CD4-positive, alpha-beta T cell (primary cell): ENCODE measurements around the gene ZNF200. TPM values are rescaled to one million over a fixed set of nuclear protein-coding genes. Genes with fewer than 3 reads are reported as not detected.

Source experiments
- ATAC-seq: fragments of 200-7000 bp; cut with Tn5 transposase; one replicate; pipeline ENCODE4 v1.10.0; 2022; ENCODE audit warnings: mild to moderate bottlenecking; ENCODE audit not compliant: poor library complexity
- CTCF ChIA-PET: fragments of 350-600 bp; sonication (Branson Sonifier 250); formaldehyde crosslinking; loops from one replicate; lab custom pipeline; 2021; ENCODE audit warnings: antibody characterized with exemption, inconsistent platforms; lab: Charles Lee
- POLR2A ChIA-PET: fragments of 350-600 bp; sonication (Branson Sonifier 250); formaldehyde crosslinking; loops from one replicate; lab custom pipeline; 2021; ENCODE audit warnings: antibody characterized with exemption, inconsistent platforms; lab: Charles Lee
- DNase-seq, 14 experiments: peaks; one replicate each; pipeline ENCODE4 v3.0.0-alpha.2; 2013 to 2020; ENCODE audit warnings: mixed read lengths in 2 of 14
- H3K27ac ChIP-seq, 2 donors: one replicate each; pipeline versions ENCODE4 v1.5.1 to v1.7.0; 2013; ENCODE audit warnings: low read length in 2 of 2, low read depth in 1 of 2, mild to moderate bottlenecking in 1 of 2
- H3K27me3 ChIP-seq, 2 experiments: 1 replicate in 1 of 2; 2 replicates in 1 of 2; pipeline versions ENCODE4 v1.6.1 to v1.7.0; 2013; ENCODE audit warnings: low read length in 2 of 2, control low read depth in 1 of 2, mild to moderate bottlenecking in 1 of 2, moderate library complexity in 1 of 2; ENCODE audit not compliant: insufficient read depth in 2 of 2, control insufficient read depth in 1 of 2
- H3K36me3 ChIP-seq: one replicate; pipeline ENCODE4 v1.6.1; 2013; ENCODE audit warnings: low read length, control low read depth; ENCODE audit not compliant: insufficient read depth
- H3K4me1 ChIP-seq: one replicate; pipeline ENCODE4 v1.6.1; 2013; ENCODE audit warnings: low read length, control low read depth; ENCODE audit not compliant: insufficient read depth
- H3K4me3 ChIP-seq: one replicate; pipeline ENCODE4 v1.5.1; 2013; ENCODE audit warnings: mild to moderate bottlenecking, low read length, moderate library complexity
- H3K9me3 ChIP-seq, 2 experiments: 1 replicate in 1 of 2; 2 replicates in 1 of 2; pipeline versions ENCODE4 v1.6.1 to v1.7.0; 2013; ENCODE audit warnings: low read length in 2 of 2, mild to moderate bottlenecking in 2 of 2, control low read depth in 1 of 2, moderate library complexity in 1 of 2; ENCODE audit not compliant: control insufficient read depth in 1 of 2, insufficient read depth in 1 of 2
- H3K27ac Mint-ChIP-seq: one replicate; pipeline ENCODE4 v1.8.0; 2020; ENCODE audit warnings: mixed read lengths
- H3K27me3 Mint-ChIP-seq: one replicate; pipeline ENCODE4 v1.8.0; 2021; ENCODE audit warnings: mixed read lengths
- H3K36me3 Mint-ChIP-seq: one replicate; pipeline ENCODE4 v1.8.0; 2021; ENCODE audit warnings: low read depth, mixed read lengths
- H3K4me1 Mint-ChIP-seq: one replicate; pipeline ENCODE4 v1.8.0; 2021; ENCODE audit warnings: low read depth, mixed read lengths
- H3K4me3 Mint-ChIP-seq: one replicate; pipeline ENCODE4 v1.8.0; 2020; ENCODE audit warnings: mild to moderate bottlenecking, mixed read lengths
- H3K9me3 Mint-ChIP-seq: one replicate; pipeline ENCODE4 v1.8.0; 2020; ENCODE audit warnings: mixed read lengths
- CTCF ChIP-seq: fragments of 200-600 bp; IDR thresholded peaks from one replicate; pipeline ENCODE4 v1.8.0; 2022; ENCODE audit warnings: antibody characterized with exemption, mild to moderate bottlenecking
- intact Hi-C, 2 experiments: fragments of 100-400 bp; cut with DNase I in 1 of 2; cut with micrococcal nuclease in 1 of 2; formaldehyde crosslinking; loops; one replicate each; pipeline versions ENCODE4 v1.15.1 to v1.9.0; 2023 to 2025; cut with DNase I, micrococcal nuclease
- total RNA-seq, 174 experiments: library from RNA in 2 of 174; stranded (reverse) in 2 of 174; gene quantifications; one replicate each; pipeline ENCODE4 v1.2.3 and lab custom pipeline; 2021 to 2026

ZNF200 gene
- total RNA-seq, 2 experiments from 2014 or later, result 7.0 to 7.2 TPM

GRCh38 chr16:3234543-3234856 lies 458 bp downstream of the ZNF200 start:
- Histone ChIP-seq H3K4me1 (peaks cover 27% of the 10 kb centered on the region), H3K36me3 (peaks cover 42% of the 10 kb centered on the region), H3K9me3 (peaks cover 14% of the 10 kb centered on the region in 2 experiments), H3K27me3 (no peaks in the 10 kb centered on the region), H3K4me3 (peak overlapping the region; percentile 98), H3K27ac (peak overlapping the region; percentile 88 to 97)
- H3K27me3 Mint-ChIP-seq, result no peaks in the 10 kb centered on the region
- POLR2A ChIA-PET, result interaction anchor here (0.5 to 3.7 kb wide), 14 partner anchors 9 to 167 kb away, joined by 3 to 20 read pairs (median 4); partner anchors contain the start of genes OR1F1, ZNF174, ZNF263 and ZSCAN32
- peak overlapping the region; percentile 94 for H3K27ac Mint-ChIP-seq
- H3K36me3 Mint-ChIP-seq, result peaks cover 71% of the 10 kb centered on the region
- ATAC-seq (no peak), DNase-seq (no peak)
- H3K4me1 Mint-ChIP-seq, result peaks cover 50% of the 10 kb centered on the region
- H3K4me3 Mint-ChIP-seq, result peak overlapping the region; percentile 94
- no peak for TF ChIP-seq CTCF
- intact Hi-C loops, result loop anchor here (2.0 to 5.0 kb wide), 2 partner anchors 30 to 47 kb away; partner anchors contain the start of gene OR1F1 (in 1 of the 2)
- H3K9me3 Mint-ChIP-seq, result peaks cover 8% of the 10 kb centered on the region
- CTCF ChIA-PET, result interaction anchor here (1.1 to 1.5 kb wide), 2 partner anchors 70 to 223 kb away, joined by 3 to 5 read pairs; no protein-coding TSS in a partner anchor

DNA sequence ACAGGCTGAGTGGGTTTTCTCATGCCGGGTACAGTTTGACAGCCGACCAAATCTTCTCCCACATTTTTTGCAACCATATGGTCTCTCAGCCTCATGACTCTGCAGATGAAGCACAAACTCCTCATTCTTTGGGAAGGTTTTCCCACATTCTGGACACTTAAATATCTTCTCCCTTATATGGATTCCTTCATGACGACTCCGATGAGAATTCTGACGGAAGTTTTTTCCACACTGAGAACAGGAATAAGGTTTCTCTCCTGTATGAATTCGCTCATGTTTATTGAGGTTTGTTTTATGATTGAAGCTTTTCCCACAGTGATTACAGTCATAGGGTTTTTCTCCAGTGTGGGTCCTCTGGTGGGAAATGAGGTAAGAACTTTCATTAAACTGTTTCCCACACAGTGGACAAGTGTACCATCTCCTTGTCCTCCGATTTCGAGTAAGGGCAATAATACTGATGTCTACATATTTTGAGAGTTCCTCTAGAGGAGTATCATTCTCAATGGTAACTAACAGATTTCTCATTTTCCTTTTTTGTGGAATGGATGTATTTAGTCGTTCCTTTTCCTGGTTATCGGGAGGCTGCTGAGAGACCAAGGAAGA lies 10.9 kb downstream of the ZNF200 start:
- no peak overlapping the region for H3K4me3 Mint-ChIP-seq

GRCh38 chr16:3220839-3221238 lies 14.1 kb downstream of the ZNF200 start:
- H3K27ac Mint-ChIP-seq, result no peak overlapping the region
- TF ChIP-seq CTCF, result no peak
- no peak overlapping the region for H3K4me3 Mint-ChIP-seq
- intact Hi-C loops, result loop anchor here in 1 of 2 experiments (5.0 kb wide), 1 partner anchor 161 kb away; no protein-coding TSS in a partner anchor
- ATAC-seq (no peak), DNase-seq (no peak)
- ChIA-PET CTCF (no interaction called here), POLR2A (no interaction called here)
- Histone ChIP-seq H3K27ac (no peak overlapping the region), H3K36me3 (peaks cover 24% of the 10 kb centered on the region), H3K4me1 (peaks cover 21% of the 10 kb centered on the region), H3K27me3 (no peaks in the 10 kb centered on the region), H3K9me3 (peaks cover 57 to 60% of the 10 kb centered on the region in 2 experiments), H3K4me3 (no peak overlapping the region)
- no peaks in the 10 kb centered on the region for H3K27me3 Mint-ChIP-seq
- H3K36me3 Mint-ChIP-seq, result peaks cover 63% of the 10 kb centered on the region
- H3K9me3 Mint-ChIP-seq, result peaks cover 26% of the 10 kb centered on the region
- peaks cover 12% of the 10 kb centered on the region for H3K4me1 Mint-ChIP-seq

More for the DNA sequence above, 10.9 kb downstream of the ZNF200 start:
- ChIA-PET CTCF (no interaction called here), POLR2A (interaction anchor here (1.0 to 1.4 kb wide), 3 partner anchors 9 to 66 kb away, joined by 3 read pairs; partner anchors contain the start of gene ZNF263)
- Histone ChIP-seq H3K27me3 (no peaks in the 10 kb centered on the region), H3K4me1 (no peaks in the 10 kb centered on the region), H3K36me3 (peaks cover 49% of the 10 kb centered on the region), H3K9me3 (peaks cover 56 to 70% of the 10 kb centered on the region in 2 experiments), H3K27ac (no peak overlapping the region), H3K4me3 (no peak overlapping the region)
- Mint-ChIP-seq H3K27me3 (no peaks in the 10 kb centered on the region), H3K36me3 (peaks cover 74% of the 10 kb centered on the region), H3K4me1 (no peaks in the 10 kb centered on the region), H3K27ac (no peak overlapping the region), H3K9me3 (peaks cover 26% of the 10 kb centered on the region)
- intact Hi-C loops, result loop anchor here in 1 of 2 experiments (5.0 kb wide), 1 partner anchor 158 kb away; no protein-coding TSS in a partner anchor
- TF ChIP-seq CTCF, result no peak
- no peak for ATAC-seq
- no peak for DNase-seq
